Stimulated activated CD4-positive, alpha-beta T cell treated with anti-CD3 and anti-CD28 coated beads, Interleukin-4, amount 100 ng/mL, for 1 hour (primary cell): Measurements from ENCODE around the gene TMPRSS13.
A peak's percentile ranks its signal among the peaks of the same experiment; 100 is the strongest.
"Not testable (repeated sequence)": the region's sequence is repeated elsewhere in the genome, so short reads cannot be mapped to it uniquely, and the experiment has no call there.

ENCODE experiments used
- DNase-seq: peaks from one replicate; pipeline ENCODE4 v3.0.0-alpha.2; 2020

TMPRSS13 gene

DNA sequence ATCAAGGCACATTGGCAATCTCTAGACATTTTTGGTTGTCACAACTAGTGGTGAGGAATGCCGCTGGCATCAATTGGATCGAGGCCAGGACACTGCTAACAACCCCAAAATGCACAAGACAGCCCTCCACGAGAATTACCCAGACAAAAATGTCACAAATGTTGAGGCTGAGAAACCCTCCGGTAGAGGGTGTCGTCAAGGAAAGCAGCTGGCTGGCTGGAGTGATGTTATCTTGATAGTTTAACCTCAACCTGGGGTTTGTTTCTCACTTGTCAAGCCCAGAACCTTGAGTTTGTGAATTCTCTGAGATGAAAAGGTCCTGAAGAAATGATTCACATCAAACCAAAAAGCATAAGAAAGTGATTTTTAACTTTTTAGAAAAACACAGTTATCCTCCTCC, 21.1 kb upstream of the TMPRSS13 start:
- no peak for DNase-seq

DNA sequence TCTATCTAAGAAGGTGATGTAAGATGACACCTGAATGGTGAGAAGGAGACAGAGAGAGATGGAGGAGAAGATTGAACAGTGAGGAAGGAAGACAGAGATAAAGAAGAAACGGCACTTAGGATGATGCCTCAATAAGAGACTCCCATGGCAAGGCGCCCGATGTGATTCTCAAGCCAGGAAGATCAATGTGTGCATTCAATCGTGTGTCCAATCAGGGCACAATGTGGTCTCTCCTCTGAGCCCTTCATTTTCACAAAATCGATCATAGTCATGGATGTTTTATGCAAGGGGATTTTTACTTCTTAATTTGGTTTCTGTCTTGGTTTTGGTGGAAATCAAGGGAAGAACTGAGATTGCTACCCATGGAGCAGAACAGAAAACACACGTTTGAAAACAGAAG, 19.9 kb upstream of the TMPRSS13 start:
- DNase-seq, result no peak

DNA sequence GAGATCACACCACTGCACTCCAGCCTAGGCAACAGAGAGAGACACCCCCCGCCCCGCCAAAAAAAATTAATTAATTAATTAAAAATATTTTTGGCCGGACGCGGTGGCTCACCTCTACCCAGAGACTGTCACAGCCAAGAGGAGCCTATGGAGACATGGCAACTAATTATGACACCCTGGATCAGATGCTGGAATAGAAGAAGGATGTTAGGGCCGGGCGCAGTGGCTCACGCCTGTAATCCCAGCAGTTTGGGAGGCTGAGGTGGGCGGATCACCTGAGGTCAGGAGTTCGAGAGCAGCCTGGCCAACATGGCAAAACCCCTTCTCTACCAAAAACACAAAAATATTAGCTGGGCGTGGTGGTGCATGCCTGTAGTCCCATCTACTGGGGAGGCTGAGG, 19.3 kb upstream of the TMPRSS13 start:
- DNase-seq, result not testable (repeated sequence)

DNA sequence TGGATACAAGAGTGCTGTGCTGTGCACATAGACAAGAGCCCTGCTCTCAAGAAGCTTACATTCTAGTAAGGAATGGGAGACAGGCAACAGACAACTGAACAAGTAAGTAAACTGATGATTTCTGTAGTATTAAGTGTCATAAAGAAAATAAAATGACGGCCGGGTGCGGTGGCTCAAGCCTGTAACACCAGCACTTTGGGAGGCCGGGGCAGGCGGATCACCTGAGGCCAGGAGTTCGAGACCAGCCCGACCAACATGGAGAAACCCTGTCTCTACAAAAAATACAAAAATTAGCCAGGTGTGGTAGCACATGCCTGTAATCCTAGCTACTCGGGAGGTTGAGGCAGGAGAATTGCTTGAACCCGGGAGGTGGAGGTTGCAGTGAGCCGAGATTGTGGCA, 18.5 kb upstream of the TMPRSS13 start:
- not testable (repeated sequence) for DNase-seq

DNA sequence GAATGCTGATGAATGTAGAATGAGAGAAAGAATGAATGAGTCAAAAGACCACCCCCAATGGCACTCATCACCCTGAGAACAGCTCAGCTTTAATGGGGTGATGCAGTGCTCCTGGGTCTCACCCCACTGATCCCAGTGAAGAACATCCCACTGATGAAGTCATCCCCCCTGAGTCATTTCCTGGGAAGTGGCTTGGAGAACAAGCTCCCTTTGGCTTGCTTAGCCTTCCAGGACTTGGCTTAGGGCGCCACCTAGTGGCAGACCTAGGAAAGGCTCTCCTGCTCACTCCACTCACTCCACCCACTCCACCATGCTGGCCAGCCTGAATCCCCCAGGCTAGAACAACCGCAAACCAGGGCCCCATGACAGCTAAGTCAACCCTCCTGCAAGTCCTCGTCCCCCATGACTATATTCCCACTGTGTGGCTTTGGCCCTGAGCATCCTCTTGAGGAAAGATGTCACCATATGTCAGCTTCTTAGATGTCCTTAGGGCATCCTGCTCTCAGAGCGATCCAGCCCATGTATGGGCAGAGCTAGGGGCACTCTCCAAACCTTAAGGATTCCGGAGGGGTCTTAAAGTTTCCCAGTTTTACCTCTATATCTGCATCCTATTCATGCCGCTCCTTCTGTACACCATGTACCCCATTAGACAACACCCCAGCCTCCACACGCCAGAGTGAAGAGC, 17.8 kb upstream of the TMPRSS13 start:
- peak; percentile 83 for DNase-seq

DNA sequence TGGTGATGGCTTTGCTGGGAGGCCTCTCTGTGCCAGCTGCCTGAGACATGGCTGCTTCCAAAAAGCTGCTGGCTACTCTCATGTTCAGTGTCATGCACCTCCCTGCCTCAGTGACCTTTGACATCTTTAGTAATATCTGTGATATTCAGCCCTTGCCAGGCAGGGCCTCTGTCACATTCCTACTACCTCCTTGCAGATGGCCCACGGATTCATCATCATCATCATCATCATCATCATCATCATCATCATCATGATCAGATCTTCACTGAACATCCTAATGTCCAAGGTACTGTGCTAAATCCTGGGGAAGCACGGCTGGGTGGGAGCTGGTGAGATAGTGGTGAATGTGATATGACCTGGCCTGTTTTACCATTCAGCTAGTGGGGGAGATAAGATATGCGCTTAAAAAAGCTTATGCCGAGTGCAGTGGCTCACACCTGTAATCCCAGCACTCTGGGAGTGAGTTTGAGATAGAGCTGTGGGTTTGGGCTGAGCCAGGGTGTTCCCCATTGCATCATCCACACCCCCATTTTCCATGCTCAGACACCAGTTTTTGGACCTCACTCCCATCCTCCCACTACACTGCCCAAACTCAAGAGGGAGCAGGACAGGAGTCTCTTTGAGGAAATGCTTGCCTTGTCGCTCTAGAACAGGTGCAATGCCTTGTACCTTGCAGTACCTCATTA, 17.1 kb upstream of the TMPRSS13 start:
- DNase-seq, result no peak

DNA sequence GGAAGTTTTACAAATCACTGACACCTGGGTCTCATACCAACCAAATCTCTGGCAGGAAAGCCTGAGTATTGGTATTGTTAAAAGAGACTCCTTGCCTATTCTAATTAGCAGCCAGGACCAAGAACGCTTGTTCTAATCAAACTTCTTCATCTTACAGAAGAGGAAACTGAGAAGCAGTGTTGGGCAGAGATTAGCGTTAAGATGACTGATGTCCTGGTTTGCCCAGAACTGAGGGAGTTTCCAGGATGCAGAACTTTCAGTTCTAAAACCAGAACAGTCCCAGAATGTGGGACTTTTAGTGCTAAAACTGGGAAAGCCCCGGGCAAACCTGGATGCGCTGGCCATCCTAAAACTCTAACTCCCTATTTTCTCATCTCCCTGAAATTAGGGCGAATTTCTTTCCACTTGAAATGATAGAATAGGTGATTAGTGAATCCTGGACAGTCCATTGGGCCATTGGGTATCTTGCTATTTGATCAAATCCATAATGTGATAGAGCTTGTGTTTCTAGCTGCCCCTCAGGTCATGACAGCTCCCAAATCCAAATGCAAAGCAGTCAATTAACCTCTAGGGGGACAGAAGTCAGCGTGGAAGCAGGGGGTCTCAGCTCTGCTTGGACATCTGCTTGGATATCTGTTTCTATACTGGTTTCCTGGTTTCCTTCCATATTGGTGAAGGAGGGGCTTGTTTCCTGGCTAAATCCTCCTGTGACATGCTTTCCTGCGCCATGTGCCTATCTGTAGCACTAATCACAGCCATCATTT, 16.0 kb upstream of the TMPRSS13 start:
- no peak for DNase-seq

DNA sequence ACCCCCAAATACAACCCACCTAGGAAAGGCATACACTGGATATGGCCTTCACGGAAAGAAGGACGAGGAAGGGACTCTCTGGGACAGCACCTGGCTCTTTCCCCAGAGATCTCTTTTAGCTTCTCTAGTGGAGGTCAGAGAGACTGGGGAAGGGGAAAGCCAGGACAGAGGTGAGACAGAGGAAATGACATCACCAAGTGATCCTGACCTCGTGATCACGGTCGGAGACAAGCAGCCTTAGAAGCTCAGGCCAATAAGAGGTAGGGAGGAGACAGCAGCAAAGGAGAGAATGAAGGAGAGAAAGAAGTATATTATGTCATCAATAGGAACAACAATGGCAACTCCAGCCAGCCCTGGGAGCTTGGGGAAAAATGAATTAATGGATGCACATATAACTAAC, 15.4 kb upstream of the TMPRSS13 start:
- no peak for DNase-seq

DNA sequence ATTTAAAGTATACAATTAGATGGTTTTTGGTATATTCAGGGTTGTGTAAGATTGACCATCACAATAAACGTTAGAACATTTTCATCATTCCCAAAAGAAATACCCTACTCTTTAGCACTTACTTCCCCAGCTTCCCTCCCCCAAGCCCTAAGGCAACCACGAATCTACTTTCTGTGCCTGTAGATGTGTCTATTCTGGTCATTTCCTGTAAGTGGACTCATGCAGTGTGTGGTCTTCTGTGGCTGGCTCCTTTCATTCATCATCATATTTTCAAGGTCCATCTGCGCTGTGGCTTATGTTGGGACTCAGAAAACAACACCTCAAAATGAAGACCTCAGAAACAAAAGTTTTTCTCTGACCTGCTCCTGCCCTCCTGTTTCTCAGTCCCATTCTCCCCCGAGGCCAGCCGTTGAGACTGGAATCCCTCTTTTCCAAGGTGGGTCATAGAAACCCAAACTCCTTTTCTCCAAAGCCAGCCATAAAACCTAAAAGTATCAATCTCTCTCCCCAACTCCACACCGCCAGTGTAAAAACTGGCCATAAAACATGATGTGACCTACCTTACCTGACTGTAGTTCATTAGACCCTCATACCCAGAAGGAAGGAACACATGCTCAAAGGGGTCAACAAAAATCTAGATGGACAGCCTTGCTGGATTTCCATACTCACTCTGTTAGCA, 12.9 kb upstream of the TMPRSS13 start:
- DNase-seq, result no peak

DNA sequence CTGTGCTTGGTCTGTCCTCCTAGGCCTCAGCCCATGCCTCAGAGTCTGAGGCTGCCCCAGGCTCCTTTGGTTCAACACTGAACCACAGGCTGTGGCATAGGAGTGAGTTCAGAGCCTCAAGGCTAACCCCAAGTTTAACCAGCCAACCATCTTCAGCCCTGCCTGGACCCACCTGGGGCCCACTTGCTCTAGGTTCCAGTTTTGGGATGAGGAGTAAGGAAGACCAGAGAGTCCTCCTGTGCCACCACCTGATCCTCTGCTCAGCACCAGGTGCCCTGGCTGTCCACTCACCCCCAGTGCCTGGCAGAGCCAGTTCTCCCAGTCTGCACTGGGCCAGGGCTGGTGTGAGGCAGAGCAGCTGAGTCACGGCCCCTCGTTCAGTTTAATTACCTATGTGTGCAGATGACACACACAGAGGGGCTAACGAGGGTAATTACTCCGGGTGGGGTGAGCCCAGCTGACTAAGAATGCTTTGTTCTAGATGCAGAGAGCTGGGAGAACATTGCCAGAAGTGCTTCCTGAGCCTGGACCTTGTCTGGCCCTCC, 12.0 kb upstream of the TMPRSS13 start:
- DNase-seq, result no peak

DNA sequence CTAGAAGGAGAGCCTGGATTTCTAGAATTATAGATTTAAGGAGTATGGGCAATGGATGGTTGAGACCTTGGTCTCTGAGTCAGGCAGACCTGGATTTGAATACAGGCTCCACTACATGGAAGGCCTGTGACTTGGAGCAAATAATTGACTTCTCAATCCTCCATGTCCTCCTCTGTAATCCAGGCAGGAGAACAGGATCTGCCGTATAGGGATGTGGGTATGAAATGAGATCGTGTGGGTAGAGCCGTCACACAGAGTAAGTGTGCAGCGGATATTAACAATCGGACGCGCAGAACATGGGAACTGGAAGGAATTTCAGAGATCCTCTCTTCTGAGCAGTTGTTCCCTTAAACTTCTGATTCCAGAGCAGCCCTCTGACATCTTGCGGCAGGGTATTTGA, 11.5 kb upstream of the TMPRSS13 start:
- DNase-seq, result no peak

DNA sequence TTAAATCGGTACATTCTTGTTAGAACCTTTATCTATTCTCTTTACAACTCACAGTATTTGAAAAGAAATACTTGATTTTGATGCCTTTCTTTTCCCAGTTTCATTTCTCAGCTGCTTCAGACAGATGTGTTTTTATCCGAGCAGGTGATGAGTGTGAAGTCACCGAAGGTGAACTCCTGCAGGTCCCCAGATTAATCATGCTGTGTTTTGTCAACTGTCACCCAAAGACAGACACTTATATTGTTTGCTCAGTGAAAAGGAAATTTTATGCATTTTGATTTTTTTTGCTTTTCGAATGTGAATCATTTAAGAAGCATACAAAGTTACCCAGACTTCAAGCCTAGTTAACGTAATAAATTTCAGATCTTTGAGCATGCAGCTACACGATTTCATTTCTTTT, 7.8 kb upstream of the TMPRSS13 start:
- no peak for DNase-seq

DNA sequence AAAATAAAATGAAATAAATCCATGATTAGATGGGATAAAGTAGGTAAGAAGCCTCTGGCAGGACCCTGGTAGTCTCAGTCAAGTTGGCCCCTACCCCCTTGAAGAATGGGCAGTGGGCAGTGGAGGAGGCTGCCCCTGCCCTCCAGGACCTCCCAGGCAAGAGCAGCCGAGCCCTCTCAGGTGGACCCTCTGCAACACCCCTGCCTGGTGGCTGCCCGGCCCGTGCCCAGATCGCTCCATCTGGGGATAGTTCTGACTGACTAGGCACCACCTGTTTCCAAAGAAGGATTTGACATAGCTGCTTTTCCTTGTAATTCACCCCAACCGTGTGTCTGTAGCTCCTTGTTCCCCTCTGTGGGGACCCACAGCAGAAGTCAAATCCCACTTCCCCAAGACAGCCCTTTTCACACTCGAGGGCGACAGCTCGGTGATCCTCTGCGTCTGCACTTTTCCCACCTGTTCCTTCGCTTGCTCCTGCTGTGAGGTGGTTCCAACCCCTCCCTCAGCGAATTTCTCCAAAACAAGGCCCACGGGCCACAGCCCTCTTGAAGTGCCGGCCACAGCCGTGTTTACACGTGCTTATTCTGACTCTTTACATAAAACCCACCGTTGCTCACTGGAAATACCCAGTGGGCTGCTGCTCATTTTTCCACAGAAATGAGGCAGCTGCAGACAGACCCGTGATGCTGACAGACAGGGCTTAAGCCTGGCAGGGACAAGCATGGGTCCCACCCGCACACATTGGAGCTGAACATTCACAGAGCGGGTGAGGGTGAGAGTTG, 5.5 kb upstream of the TMPRSS13 start:
- DNase-seq, result no peak

DNA sequence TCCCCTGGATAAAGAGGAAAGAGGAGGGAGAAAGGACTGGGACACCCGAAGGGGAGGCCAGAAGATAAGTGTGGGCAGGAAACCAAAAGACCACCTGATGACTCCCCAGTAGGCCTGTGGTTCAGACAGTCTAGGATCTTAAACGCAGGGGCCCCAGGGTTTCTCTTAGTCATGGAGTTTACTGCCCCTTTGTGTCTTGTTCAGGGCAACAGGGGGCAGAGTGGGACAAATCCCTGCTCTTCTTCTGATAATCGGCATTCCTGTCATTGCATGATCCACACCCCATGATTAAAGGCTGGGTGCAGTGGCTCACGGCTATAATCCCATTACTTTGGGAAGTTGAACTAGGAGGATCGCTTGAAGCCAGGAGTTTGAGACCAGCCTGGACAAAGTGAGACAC, 4.7 kb upstream of the TMPRSS13 start:
- no peak for DNase-seq

DNA sequence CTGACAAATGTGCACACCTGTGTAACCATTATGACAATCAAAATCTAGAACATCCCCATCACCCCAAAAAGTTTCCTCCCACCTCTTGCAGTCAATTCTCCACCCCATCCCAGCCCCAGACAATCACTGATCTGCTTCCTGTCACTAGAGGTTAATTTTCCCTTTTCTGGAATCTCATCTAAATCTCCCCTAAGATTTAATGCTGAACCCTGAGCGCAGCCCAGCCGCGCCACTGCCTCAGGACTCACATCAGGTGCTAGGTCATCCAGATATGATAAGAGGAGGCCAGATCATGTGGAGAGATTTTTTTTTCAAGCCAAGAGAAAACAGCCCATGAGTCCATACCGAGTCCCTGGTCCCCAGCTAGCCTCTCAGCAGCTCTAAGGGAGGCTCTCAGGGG, 4.3 kb upstream of the TMPRSS13 start:
- no peak for DNase-seq

DNA sequence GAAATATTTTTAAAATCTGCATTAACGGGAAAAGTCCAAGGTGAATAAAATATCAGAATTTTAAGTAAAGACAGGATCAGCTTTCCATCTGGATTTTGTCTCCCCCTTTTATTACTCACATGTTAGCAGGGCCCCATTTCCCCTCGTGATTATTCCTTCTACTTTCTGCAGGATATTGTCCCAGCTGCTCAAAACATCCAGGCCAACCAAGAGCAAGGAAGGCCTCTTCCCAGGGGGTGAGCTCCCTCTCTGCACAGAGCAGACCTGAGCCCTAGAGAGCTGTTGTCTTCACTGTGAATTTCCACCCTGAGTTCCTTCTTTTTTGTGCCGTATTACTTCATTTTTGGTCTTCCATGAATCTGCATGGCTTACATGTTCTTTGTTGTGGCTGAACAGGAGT, 3.7 kb upstream of the TMPRSS13 start:
- no peak for DNase-seq

DNA sequence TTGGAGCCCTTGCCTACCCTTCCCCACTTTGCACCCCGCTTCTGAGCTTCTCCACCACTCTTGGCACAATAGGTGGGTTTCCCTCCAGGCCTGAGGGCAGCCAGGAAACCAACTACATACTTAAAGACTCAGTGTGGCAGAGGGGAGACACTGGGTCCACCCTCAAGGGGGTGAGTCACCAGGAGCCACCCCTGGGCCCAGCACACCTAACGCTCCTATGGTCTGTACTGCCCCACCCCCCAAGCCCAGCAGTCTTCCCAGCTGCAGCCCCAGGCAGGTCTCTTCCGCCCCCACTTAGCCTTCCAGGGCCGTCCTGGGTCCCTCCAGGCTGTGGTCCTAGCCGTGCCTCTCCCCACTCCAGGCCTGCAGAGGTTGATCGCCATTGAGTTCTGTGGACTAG, 3.2 kb upstream of the TMPRSS13 start:
- no peak for DNase-seq

DNA sequence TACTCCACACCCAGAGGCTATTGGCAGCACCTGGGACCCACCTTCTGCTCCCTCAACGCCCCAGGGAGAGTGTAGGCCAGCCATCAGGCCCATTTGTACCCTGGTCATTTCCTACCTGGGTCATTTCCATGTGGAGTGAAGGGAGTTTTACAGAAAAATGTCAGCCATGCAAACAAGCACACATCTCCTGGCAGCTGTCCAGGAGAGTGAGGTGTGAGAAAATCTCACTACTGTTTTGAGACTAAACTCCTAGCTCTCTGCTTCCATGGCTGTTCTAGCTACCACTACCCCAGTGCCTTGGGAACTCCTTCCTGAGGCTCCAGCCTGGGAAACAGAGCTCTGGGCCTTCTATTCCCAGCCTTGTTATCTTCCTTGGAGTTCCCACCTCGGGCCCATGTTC, 2.8 kb upstream of the TMPRSS13 start:
- peak; percentile 50 for DNase-seq

DNA sequence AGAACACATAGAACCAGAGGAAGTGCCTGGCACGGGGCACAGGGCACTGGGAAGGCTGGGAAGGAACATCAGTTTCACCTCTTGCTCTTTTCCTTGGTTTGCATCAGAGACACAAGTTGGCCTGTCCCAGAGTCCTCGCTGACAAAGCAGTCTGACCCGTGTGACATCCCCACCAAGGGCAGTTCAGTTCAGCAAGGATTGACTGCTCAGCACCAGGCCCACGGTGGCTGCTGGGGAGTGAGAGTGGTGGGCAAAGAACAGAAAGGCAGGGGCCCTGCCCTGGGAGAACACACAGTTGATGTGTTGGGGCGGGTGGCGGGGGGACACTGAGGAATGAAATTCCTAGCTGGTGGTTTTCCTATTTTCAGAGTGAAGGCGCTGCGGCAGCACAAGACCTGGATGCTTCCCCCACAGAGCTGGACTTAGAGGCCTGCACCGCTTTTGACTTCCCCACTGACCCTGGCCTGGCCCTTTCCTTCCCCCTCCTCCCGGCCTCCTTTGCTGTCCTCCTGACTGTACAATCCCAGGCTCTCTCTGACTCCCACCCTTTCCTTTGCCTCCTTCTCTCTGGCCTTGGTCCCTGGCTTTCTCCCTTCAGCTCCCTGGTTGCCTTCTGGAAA, 2.2 kb upstream of the TMPRSS13 start:
- DNase-seq, result no peak

DNA sequence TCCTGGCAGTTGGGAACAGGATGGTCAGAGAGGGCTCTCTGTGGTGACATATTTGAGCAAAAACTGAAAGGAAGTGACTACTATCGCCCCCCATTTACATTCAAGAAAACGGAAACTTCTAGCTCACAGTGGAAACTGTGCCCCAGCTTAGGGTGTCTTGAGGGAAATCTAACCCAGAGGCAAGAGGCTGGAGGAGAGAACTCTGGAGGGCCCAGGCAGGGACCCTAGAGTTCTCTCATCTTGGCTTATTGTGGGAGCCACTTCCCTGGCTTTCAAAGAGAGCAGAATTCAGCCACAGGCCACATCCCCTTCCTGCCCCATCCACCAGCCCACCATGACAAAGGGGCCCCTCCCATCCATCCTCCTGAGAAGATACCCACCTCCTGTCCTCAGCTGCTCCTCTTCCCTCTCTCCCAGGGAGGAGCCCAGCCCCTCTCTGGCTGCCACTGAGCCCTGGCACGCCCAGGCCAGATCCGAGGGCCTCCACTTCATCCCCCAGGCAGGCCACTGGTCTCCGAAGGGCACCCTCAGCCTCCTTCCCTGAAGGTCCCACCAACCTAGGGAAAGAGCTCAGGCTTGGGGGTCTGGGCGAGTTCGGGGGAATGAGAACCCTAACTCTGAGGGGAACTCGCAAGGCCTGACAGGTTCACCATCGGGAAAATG, 1.6 kb upstream of the TMPRSS13 start:
- DNase-seq, result no peak

DNA sequence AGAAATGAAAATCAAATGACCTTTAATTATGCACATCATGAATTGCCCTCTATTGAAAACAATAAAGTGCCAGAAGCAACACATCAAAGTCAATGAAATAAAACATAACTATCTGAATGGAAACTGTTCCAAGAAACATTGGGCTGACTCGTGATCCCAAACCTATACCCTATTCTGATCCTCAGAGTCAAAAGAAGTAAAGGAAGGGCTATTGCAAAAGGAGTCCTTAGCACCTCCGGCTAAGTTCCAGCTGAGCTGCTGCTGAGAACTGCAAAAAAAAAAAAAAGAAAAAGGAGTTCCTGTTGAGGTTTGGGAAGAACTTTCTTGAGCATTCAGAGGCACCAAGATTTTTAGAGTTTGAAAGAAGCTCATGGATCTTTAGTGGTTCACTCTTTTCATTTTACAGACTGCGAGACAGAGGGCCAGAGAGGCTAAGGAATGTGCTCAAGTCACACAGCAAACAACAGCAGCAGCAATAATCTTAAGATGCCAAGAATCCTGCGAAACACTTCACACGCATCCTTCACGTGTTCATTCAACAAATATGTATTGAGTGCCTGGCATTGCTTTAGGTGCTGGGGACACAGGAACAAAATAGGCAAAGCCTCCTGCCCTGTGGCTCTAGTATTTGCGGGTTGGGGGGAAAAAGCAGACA, 841 bp upstream of the TMPRSS13 start:
- no peak for DNase-seq
